ENCODE measurements around the gene CHCHD6. TPM values are rescaled to one million over a fixed set of nuclear protein-coding genes. Genes with fewer than 3 reads are reported as not detected.

The CHCHD6 gene
- total RNA-seq, 4 donors from 2014 or later = 7.5 to 21.9 (median 16.3) TPM

DNA sequence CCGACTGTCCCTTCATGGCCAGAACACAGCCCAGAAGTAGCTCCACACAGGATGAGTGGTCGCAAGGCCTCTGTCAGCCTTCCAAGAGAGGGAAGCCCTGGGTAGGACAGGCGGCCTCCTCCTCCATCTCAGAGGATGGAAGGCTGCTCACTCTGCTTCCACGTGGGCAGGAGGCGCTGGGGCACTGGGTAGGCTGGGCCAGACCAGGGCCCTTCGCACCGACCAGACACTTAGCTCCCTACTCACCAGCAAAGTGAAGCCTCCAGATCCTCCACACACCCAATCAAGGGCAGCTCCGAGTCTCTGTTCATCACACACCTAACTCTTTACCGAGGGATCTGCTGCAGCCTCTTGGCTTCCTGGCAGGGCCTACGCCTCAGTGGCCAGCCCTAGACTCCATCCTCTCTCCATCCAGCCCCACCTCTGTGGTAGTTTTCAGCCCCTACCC is 254.6 kb downstream of the CHCHD6 start:
- WGBS, 2 donors = 76 to 92% methylated on average over 3 to 6 of the region's 10 CpGs
- no peak for DNase-seq

GRCh38 chr3:126959136-126959920 is 255.3 kb downstream of the CHCHD6 start:
- no peak for TF ChIP-seq POLR2A (IDR thresholded peaks at IDR 0.05)
- TF ChIP-seq, protein P1, sequence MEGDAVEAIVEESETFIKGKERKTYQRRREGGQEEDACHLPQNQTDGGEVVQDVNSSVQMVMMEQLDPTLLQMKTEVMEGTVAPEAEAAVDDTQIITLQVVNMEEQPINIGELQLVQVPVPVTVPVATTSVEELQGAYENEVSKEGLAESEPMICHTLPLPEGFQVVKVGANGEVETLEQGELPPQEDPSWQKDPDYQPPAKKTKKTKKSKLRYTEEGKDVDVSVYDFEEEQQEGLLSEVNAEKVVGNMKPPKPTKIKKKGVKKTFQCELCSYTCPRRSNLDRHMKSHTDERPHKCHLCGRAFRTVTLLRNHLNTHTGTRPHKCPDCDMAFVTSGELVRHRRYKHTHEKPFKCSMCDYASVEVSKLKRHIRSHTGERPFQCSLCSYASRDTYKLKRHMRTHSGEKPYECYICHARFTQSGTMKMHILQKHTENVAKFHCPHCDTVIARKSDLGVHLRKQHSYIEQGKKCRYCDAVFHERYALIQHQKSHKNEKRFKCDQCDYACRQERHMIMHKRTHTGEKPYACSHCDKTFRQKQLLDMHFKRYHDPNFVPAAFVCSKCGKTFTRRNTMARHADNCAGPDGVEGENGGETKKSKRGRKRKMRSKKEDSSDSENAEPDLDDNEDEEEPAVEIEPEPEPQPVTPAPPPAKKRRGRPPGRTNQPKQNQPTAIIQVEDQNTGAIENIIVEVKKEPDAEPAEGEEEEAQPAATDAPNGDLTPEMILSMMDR (IDR thresholded peaks at IDR 0.05) = no peak
- DNase-seq = no peak
- Histone ChIP-seq H3K36me3 (no peaks in the 10 kb centered on the region), H3K27ac (peak overlapping the region in 1 of 4 donors; percentile 75), H3K4me3 (no peak overlapping the region), H3K4me1 (peaks cover 36 to 59% (median 36%) of the 10 kb centered on the region in 3 donors), H3K9me3 (no peaks in the 10 kb centered on the region), H3K27me3 (no peaks in the 10 kb centered on the region)
- 67 to 82% methylated on average over 3 of the region's 10 CpGs for WGBS, 2 donors
- intact Hi-C loops (cut with DNase I) = no loop called here

More for the DNA sequence above, 254.6 kb downstream of the CHCHD6 start:
- no peaks in the 10 kb centered on the region for H3K27me3 ChIP-seq
- intact Hi-C loops (cut with DNase I) = no loop called here
- H3K36me3 ChIP-seq = no peaks in the 10 kb centered on the region
- no peak overlapping the region for H3K4me3 ChIP-seq
- no peak overlapping the region for H3K27ac ChIP-seq
- TF ChIP-seq POLR2A (IDR thresholded peaks at IDR 0.05) = no peak
- TF ChIP-seq, protein P1 (IDR thresholded peaks at IDR 0.05) = no peak
- no peaks in the 10 kb centered on the region for H3K9me3 ChIP-seq
- H3K4me1 ChIP-seq = peaks cover 36 to 59% (median 36%) of the 10 kb centered on the region in 3 donors

GRCh38 chr3:126959921-126960603 is 256.0 kb downstream of the CHCHD6 start:
- H3K27me3 ChIP-seq = no peaks in the 10 kb centered on the region
- no peak for DNase-seq
- no peaks in the 10 kb centered on the region for H3K9me3 ChIP-seq
- H3K4me1 ChIP-seq = peaks cover 36 to 59% (median 36%) of the 10 kb centered on the region in 3 donors
- no peak overlapping the region for H3K4me3 ChIP-seq
- intact Hi-C loops (cut with DNase I) = no loop called here
- WGBS, 2 donors = 63 to 89% methylated on average over 5 to 8 of the region's 17 CpGs
- no peaks in the 10 kb centered on the region for H3K36me3 ChIP-seq
- H3K27ac ChIP-seq = peak overlapping the region; percentile 42 to 75 (median 72)
- TF ChIP-seq, protein P1 (IDR thresholded peaks at IDR 0.05) = peak in 2 of 6 experiments; percentile 6 to 52
- TF ChIP-seq POLR2A (IDR thresholded peaks at IDR 0.05) = no peak

DNA sequence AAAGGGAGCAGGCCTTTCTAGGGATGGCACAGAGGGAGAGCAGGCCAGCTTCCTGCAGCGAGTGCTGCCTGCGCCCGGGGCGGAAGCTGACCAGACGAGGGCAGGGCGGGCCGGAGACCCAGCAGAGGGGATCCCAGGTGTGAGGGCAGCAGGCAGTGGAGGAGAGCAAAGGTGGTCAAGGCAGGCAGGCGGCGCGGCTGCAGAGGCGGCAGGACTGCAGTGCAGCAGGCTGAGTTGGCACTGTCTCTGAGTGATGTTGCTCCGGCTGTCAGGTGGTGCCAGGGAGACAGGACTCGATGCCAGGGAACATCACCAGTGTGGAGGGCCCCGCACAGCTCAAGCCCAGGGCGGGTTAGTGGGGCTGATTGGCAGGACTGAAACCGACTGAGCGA is 256.6 kb downstream of the CHCHD6 start:
- 52 to 58% methylated on average over 8 to 17 of the region's 17 CpGs for WGBS, 2 donors
- peaks cover 36 to 59% (median 36%) of the 10 kb centered on the region in 3 donors for H3K4me1 ChIP-seq
- H3K27ac ChIP-seq = peak overlapping the region; percentile 42 to 75 (median 72)
- H3K36me3 ChIP-seq = no peaks in the 10 kb centered on the region
- no peaks in the 10 kb centered on the region for H3K27me3 ChIP-seq
- DNase-seq = no peak
- no peaks in the 10 kb centered on the region for H3K9me3 ChIP-seq
- intact Hi-C loops (cut with DNase I) = no loop called here
- no peak overlapping the region for H3K4me3 ChIP-seq
- TF ChIP-seq, protein P1 (IDR thresholded peaks at IDR 0.05) = no peak
- TF ChIP-seq POLR2A (IDR thresholded peaks at IDR 0.05) = no peak
